ENCODE data around the gene METTL25. TPM values are rescaled to one million over a fixed set of nuclear protein-coding genes. Genes with fewer than 3 reads are reported as not detected.
A peak's percentile ranks its signal among the peaks of the same experiment; 100 is the strongest.

METTL25 gene
- total RNA-seq, 1 experiment from 2014 or later, result 85.9 TPM

GRCh38 chr12:82378997-82379396 is 20.7 kb downstream of the METTL25 start:
- in situ Hi-C loops (cut with HindIII; ENCODE audit: low pct_unique_long_range_greater_than_20kb, low sequenced_read_pairs), result no loop called here
- DNase-seq (ENCODE audit: low read depth), result no peak

DNA sequence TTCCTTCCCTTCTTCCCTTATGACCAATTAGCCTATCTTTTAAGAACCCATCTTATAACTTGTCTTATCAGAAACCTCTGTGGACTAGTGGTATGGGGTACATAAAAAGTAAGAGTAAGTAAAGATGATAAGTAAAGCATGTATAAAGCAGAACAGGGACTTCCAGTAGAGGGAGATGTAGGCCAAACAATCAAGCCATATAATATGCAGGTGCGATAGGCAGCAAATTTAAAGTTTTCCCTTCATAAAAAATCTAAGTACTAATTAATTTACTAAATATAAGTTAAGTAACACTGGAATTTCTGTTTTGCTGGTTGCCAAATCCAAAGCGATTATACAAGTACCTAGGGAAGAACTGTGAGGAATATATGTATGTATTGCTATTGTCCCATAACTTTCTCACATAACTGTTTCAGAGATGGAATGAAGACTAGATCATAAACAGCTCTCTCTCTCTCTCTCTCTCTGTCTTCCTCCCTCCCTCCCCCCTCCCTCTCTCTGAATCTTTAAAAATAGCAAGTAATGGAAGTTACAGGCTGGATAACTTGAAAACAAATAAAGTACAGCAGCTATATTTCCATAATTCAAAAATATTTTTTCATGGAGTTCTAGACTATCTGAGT is 25.7 kb downstream of the METTL25 start:
- peak; percentile 57 for DNase-seq (ENCODE audit: low read depth)
- in situ Hi-C loops (cut with HindIII; ENCODE audit: low pct_unique_long_range_greater_than_20kb, low sequenced_read_pairs), result no loop called here

GRCh38 chr12:82398879-82399278 is 40.5 kb downstream of the METTL25 start:
- in situ Hi-C loops (cut with HindIII; ENCODE audit: low pct_unique_long_range_greater_than_20kb, low sequenced_read_pairs), result no loop called here
- DNase-seq (ENCODE audit: low read depth), result no peak

- in situ Hi-C loops (cut with HindIII; ENCODE audit: low pct_unique_long_range_greater_than_20kb, low sequenced_read_pairs), result no loop called here
- no peak for DNase-seq (ENCODE audit: low read depth)
Observed at GRCh38 chr12:82400819-82401218, 42.5 kb downstream of the METTL25 start.

GRCh38 chr12:82406651-82407050 is 48.3 kb downstream of the METTL25 start:
- DNase-seq (ENCODE audit: low read depth), result no peak
- in situ Hi-C loops (cut with HindIII; ENCODE audit: low pct_unique_long_range_greater_than_20kb, low sequenced_read_pairs), result no loop called here

GRCh38 chr12:82407481-82407880 is 49.2 kb downstream of the METTL25 start:
- in situ Hi-C loops (cut with HindIII; ENCODE audit: low pct_unique_long_range_greater_than_20kb, low sequenced_read_pairs), result no loop called here
- no peak for DNase-seq (ENCODE audit: low read depth)

DNA sequence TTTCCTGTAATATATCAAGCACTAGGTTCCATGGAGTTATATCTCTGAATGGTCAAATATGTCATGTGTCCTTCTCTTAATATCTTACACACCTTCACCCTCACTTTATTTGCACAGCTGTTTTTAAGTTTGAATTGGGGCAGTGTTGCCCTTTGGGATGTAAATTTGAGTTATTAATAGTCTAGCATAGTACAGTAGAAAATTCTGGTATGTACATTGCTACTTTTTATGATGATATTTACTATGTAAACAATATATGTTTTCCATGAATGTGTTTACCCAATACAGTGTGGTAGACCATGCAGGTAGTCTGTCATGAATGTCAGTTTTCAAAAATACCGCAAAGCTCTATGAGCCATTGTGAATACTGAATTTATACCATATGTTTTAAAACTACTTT is 50.5 kb downstream of the METTL25 start:
- in situ Hi-C loops (cut with HindIII; ENCODE audit: low pct_unique_long_range_greater_than_20kb, low sequenced_read_pairs), result no loop called here

DNA sequence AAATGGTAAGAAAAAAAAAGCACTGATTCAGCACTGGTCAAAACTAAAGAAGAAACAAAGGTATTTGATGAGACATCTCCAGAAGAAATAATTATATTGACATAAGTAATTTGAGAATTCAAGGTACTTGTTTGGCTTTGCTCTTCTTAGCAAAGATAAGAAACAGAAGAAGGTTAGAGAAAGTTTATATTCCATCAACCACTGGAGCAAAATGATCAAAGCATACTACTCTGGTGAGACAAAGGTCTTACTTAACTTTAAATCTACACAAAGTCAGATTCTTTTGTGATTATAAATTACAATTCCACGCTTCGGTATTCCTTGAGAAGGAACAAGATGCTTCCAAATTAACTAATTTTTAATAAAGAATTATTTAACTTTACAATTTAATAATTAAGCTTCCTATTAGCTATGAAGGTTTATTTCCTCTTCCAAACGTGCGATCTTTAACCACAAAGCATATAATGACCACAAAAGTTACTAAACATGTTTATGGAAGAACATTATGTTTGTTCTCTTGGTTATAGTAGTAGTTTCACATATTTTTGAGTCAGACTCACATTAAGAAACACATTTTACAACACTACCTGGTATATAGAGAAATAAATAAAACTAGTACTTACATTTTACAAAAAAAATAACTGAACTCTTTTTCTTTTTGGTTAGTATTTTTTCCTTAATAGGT is 53.4 kb downstream of the METTL25 start:
- DNase-seq (ENCODE audit: low read depth), result peak; percentile 61
- in situ Hi-C loops (cut with HindIII; ENCODE audit: low pct_unique_long_range_greater_than_20kb, low sequenced_read_pairs), result no loop called here

More for the DNA sequence above, 50.5 kb downstream of the METTL25 start:
- DNase-seq (ENCODE audit: low read depth), result no peak

DNA sequence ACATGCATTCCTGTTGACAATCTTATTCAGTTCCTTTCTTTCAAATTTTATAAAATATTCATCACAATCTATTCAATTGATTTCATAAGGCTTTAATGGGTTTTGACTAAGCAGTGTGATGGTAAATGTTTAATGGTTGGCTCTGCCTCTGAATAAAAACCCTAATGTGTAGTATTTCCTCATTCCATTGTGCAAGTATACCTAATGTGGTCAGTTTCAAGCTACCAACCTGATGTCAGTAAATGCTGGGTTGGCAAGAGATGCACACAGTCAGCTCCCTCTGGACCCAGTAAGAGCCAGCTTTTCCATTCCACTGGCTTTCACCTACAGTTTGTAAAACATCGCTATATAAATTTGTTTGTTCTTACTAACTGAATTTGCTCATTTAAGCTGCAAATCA is 53.9 kb downstream of the METTL25 start:
- in situ Hi-C loops (cut with HindIII; ENCODE audit: low pct_unique_long_range_greater_than_20kb, low sequenced_read_pairs), result no loop called here
- peak; percentile 76 for DNase-seq (ENCODE audit: low read depth)

GRCh38 chr12:82414044-82414443 is 55.7 kb downstream of the METTL25 start:
- in situ Hi-C loops (cut with HindIII; ENCODE audit: low pct_unique_long_range_greater_than_20kb, low sequenced_read_pairs), result no loop called here
- DNase-seq (ENCODE audit: low read depth), result no peak

- in situ Hi-C loops (cut with HindIII; ENCODE audit: low pct_unique_long_range_greater_than_20kb, low sequenced_read_pairs), result no loop called here
- no peak for DNase-seq (ENCODE audit: low read depth)
Observed at GRCh38 chr12:82414926-82415325, 56.6 kb downstream of the METTL25 start.

- peak; percentile 66 for DNase-seq (ENCODE audit: low read depth)
- in situ Hi-C loops (cut with HindIII; ENCODE audit: low pct_unique_long_range_greater_than_20kb, low sequenced_read_pairs), result no loop called here
Observed at GRCh38 chr12:82415402-82415801, 57.1 kb downstream of the METTL25 start.

DNA sequence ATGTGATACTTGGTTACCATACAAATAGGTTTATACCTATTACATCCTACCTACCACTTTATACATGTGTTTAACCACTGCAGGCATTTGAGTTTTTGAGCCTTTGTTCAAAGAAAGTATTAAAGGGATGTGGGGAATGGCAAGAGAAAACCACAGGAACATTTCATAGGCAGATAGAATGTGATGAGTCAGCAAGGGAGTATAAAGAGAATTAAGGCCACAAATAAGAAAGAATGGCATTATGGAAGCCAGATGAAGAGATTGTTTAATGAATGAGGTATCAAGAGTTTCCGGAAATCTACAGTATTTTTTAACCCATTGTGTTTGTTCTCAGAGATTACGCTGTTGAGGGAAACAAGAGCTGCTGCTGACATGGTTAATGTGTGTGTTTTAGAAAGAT is 66.9 kb downstream of the METTL25 start:
- in situ Hi-C loops (cut with HindIII; ENCODE audit: low pct_unique_long_range_greater_than_20kb, low sequenced_read_pairs), result no loop called here
- DNase-seq (ENCODE audit: low read depth), result no peak

DNA sequence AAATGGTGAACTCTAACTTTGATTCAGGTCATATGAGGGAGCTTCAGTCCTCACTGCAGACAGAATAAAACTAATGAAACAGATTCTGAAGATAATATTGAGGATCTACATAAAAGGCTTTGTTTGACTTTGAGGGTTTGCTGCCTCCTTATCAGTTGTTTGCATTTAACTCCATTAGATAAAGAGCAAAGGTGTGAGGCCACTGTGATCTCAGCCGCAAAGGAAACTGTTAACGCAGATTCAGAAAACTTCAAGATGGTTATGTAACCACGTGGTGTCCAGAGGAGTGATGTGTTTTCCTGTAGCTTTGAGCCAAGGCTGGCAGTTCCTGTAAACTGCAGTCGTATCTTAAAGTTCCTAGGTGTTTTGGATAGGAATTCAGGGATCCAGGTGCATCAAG is 67.8 kb downstream of the METTL25 start:
- in situ Hi-C loops (cut with HindIII; ENCODE audit: low pct_unique_long_range_greater_than_20kb, low sequenced_read_pairs), result no loop called here
- DNase-seq (ENCODE audit: low read depth), result no peak

DNA sequence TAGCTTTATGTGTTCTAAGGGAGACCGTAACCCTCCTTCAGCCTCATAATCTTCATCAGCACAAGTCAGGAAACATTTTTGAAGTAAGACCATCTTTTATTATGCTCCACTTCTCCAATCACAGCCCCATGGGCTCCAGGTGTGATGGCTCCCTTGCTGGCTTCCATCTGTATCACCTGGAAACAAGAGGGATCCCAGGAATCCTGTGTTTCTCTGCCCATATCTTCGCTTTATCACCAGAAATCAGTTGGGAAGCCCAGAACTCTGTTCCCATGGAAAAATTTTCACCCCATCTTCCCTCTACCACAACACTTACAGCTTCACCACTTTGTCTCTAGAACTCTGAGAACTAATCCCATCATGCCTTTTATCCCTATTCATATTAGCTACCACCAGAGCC is 68.3 kb downstream of the METTL25 start:
- no peak for DNase-seq (ENCODE audit: low read depth)
- in situ Hi-C loops (cut with HindIII; ENCODE audit: low pct_unique_long_range_greater_than_20kb, low sequenced_read_pairs), result no loop called here

DNA sequence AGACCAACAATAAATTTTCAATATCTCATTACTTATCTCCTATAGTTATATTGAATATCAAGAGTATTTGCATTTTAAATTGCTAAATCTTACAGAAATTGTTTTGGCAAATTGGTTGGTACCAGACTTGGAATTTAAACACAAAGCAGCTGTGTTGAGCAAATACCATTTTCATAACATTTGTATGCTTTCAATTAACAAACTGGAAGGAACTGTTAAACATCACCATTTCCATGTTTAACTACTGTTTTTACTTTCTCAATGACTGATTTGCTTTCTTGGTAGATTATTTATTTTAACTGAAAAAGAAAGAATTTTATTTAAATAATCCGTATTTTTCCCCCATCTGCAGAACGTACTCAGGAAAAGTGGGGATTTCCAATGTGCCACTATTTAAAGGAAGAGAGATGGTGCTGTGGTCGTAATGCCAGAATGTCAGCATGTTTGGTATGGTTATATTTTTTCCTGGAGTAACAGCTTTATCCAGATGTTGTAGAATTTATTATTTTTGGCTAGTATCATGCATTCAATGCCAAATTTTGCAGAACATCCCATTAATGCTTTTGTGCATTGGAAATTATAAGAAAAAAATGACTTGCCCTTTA is 72.3 kb downstream of the METTL25 start:
- in situ Hi-C loops (cut with HindIII; ENCODE audit: low pct_unique_long_range_greater_than_20kb, low sequenced_read_pairs), result no loop called here
- DNase-seq (ENCODE audit: low read depth), result no peak

DNA sequence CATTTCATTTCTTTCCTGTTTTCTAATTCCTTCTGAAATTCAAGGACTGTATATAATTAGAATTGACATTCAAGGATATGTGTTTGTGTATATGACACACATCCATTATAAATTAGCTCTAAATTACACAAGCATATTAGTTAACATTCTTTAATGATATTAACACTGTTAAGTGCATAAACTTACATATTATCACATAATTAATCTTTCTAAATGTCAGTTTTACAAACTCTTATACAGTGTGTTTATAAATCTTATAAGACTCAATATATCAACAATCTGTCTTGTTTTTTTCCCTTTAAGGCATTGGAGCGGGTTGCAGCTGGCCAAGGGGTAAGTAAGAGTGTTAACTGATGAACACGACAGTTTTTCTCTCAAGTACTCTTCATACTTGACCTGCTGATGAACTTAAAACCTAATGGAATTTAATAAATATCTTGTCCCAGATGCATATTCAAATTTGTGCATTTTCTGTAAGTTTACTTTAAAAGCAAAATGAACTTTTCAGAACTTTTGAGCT is 76.1 kb downstream of the METTL25 start:
- in situ Hi-C loops (cut with HindIII; ENCODE audit: low pct_unique_long_range_greater_than_20kb, low sequenced_read_pairs), result no loop called here

GRCh38 chr12:82436354-82436753 is 78.0 kb downstream of the METTL25 start:
- in situ Hi-C loops (cut with HindIII; ENCODE audit: low pct_unique_long_range_greater_than_20kb, low sequenced_read_pairs), result no loop called here
- no peak for DNase-seq (ENCODE audit: low read depth)

More for the DNA sequence above, 76.1 kb downstream of the METTL25 start:
- DNase-seq (ENCODE audit: low read depth), result no peak

GRCh38 chr12:82437744-82438143 is 79.4 kb downstream of the METTL25 start:
- in situ Hi-C loops (cut with HindIII; ENCODE audit: low pct_unique_long_range_greater_than_20kb, low sequenced_read_pairs), result no loop called here
- no peak for DNase-seq (ENCODE audit: low read depth)

Measured in Caki2 (cell line).